IPS DF 19.7 (cell line): Measurements from ENCODE around the gene CFAP69.
"Not testable (repeated sequence)": the region's sequence is repeated elsewhere in the genome, so short reads cannot be mapped to it uniquely, and the experiment has no call there.

ENCODE experiments used
- DNase-seq: peaks from one replicate; pipeline ENCODE4 v3.0.0-alpha.2; 2013; ENCODE audit warnings: low read depth, low spot score

CFAP69 gene

GRCh38 chr7:90337106-90337505 lies 92.1 kb downstream of the CFAP69 start:
- no peak for DNase-seq

- no peak for DNase-seq
These were observed 100.0 kb downstream of the CFAP69 start for GRCh38 chr7:90345016-90345415.

GRCh38 chr7:90345595-90346335 lies 100.8 kb downstream of the CFAP69 start:
- no peak for DNase-seq

- peak; percentile 72 for DNase-seq
These were observed 101.6 kb downstream of the CFAP69 start, which contains the start of gene GTPBP10 for GRCh38 chr7:90346336-90347125. Gene GTPBP10, plus strand, starts transcription at chr7:90346716. Its CDS starts 26 bp downstream, at chr7:90346742.

GRCh38 chr7:90347759-90348158 lies 102.8 kb downstream of the CFAP69 start:
- DNase-seq, result no peak

- no peak for DNase-seq
These were observed 104.3 kb downstream of the CFAP69 start for GRCh38 chr7:90349305-90349704.

- DNase-seq, result not testable (repeated sequence)
These were observed 105.1 kb downstream of the CFAP69 start for GRCh38 chr7:90350032-90350431.

- DNase-seq, result no peak
These were observed 107.0 kb downstream of the CFAP69 start for GRCh38 chr7:90351987-90352386.
